GM21423 (cell line): ENCODE data around the gene SNX19.
"Not testable (repeated sequence)": the region's sequence is repeated elsewhere in the genome, so short reads cannot be mapped to it uniquely, and the experiment has no call there.

Source experiments
- ATAC-seq: cut with Tn5 transposase; IDR thresholded peaks from one replicate; pipeline ENCODE4 v1.9.1; 2021; ENCODE audit warnings: mild to moderate bottlenecking, moderate library complexity; ENCODE audit not compliant: unreplicated experiment

The SNX19 gene

DNA sequence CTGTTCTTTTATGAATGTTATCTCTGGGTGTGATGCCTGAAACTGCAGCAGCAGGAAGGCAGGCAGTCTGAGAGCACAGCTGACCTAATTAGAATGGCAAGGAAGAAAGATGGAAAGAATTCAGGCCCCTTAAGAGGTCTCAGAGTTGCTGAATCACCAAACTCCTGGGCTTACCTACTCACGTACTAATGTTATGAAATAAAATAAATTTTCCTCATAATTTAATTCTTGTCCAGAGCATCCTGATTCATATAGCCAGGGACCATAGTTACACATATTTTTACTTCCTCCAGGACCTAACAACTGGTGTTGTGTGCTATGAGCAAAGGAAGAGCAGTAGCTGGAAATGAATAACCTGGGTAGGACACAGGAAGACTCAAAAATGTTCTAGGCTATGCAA lies 41.9 kb downstream of the SNX19 start:
- no peak for ATAC-seq

DNA sequence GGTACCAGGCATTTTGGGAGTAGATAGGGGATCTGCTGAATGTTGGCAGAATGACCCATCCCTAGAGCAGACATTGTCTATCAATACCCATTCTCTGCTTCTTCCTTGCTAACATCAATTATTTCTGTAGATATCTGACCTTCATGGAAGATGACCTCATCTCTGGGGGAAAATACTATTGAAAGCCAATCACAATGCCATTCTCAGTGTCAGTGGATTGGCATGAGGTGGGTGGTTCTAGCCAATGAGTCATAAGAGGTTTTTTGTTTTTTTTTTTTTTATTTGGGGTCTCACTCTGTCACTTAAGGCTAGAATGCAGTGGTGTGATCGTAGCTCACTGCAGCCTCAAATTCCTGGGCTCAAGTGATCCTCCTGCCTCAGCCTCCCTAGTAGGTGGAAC lies 42.5 kb downstream of the SNX19 start:
- no peak for ATAC-seq

DNA sequence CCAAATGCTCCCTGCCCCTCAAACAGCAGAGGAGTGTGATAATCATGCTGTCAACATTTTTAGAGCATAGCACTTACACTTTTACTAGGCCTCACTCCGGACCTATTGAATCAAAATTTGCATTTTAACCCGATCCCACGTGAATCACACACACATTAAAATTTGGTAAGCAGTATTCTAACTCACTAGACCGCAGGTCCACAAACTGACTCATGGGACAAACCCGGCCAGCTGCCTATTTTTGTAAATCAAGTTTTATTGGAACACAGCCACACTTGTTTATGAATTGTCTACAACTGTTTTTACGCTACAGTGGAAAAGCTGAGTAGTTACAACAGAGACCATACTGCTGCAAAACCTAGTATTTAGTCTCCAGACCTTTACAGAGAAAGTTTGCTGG lies 43.3 kb downstream of the SNX19 start:
- no peak for ATAC-seq

DNA sequence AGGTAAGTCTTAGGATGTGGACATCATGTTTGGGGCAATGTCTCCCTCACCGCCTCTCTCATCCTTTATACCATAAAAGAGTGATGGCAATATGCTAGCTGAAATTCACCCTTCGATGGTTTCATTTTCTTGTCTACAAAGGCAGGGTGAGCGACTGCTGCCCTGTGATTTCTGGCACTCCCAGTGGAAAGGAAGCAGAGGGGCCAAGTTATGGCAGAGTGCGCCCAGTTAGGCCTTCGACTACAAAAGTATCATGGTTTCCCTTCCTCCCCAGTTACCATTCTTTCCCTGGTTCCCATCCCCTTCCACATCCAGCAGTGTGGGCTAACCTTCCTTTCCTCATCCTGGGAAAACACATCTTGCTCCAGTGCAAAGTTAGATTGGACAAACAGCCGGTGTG lies 43.8 kb downstream of the SNX19 start:
- no peak for ATAC-seq

DNA sequence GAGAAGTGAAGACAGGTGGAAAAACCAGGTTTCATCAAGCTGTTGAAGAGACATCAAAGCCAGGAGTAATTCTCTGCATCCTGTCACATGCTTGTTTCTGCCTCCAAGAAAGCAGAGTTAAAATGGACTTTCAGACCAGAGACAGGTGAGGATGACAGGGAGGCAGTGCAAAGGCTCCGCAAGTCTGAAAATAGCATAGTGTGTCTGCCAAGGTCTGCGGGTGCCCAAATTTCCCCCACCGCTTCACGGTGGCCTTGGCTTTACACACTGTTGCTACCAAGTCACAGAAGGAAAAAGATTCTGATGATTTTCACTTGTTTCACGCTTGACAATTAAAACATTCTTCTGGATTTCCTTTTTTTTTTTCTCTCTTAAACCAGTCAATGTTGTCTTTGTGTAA lies 44.2 kb downstream of the SNX19 start:
- ATAC-seq = no peak

DNA sequence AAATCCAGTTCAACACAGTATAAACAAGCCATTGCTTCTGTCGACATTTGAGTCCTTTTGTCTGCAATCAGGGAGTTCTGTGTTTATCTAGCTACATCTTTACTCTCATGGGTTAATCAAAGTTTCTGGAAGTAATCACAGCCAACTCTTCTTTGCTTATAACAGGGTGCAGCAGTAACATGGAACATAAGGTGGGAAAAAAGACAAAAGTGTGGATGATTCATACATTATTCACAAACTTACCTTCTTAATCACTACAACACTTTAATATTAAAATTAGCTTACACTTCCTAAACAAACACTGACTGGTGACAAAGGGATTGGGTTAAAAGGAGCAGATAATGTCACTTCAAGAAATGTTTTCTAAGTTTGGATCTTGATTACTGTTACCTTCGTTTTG lies 44.7 kb downstream of the SNX19 start:
- no peak for ATAC-seq

DNA sequence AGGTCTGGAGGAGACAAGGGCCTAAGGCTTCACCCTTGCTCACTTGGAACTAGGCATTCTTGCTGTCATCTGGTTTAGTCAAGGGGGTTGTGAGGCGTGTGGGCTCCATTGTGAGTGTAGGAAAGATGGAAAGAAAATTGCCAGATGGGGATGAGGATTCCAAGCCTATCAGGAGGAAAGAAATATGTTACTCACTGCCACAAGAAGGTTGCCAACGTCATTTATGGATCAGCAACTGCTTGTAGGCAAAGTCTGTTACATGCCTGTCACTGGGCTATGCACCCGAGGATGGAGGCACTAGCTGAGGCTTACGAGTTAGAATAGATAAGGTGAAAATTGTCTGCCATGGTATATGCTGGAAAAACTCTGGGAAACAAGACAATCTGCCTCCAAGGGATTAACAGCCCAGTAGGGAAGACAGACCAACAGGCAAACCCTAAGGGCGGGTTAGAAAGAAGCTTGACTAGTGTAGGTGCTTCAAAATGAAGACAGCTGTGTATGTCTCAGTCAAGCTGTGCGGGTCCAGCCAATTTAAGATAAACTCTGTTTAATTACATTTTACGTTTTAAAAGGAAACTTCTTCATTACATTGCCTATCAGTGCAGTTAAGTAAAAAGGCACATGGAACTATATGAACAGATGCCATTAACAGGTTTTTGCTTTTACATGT lies 47.4 kb downstream of the SNX19 start:
- no peak for ATAC-seq

DNA sequence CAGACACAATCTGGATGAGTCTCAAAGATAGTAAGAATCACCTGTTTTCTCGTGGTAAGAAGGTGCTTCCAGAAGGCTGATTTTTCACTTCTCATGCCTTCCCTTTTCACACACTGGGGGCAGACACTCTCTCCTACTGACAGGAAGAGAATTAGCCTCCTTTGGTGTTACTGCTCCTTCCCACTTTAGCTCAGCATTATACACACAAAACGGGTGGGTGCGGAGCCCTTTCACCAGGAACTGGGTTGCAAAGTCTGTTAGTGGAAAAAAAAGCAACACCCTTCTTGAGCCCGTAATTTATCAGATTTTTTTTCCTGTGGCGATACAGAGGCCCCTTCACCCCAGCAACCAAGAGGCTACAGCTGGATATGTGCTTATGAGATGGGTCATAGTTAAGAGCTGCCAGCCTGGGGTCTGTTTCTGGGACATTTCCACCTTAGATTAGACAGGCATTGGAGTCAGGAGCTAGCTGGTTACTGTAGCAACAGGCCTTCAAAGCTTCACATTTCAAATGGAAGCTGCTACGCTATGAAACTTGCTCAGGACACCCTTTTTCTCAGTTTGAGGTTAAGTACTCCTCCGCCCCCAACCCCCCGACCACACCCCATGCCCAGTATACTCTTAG lies 48.1 kb downstream of the SNX19 start:
- no peak for ATAC-seq

DNA sequence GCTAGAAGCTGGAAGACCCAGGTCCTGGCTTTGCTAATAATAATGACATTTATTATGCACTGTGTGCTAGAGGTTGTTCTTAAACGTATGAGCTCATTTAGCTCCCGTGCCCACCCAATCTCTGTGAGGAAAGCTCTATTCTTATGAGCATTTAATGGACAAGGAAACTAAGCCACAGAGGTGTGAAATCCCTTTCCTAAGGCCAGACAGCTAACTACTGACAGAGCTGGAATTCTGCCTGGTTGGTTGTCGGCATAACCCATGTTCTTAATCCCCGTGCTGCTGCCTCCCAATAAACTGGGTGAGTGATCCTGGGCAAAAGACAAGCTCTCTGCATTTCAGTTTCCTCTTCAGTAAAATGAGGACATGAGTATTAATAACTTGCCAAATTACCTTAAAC lies 49.4 kb downstream of the SNX19 start:
- no peak for ATAC-seq

DNA sequence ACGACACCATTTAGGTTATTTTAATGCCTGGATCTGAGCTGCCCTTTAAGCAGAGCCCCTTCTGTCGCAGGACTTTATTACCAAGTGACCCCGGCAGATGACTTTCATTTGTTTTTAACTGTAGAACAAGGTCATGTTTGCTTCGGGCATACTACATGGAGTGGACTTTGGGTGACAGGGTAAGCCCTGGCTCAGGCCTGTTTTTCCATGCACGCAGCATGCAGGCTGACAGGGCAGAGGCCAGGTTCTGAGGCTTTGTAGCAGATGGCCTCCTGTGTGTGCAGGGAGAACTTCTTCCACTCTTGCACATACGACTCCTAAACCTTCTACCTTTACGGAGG lies 50.5 kb downstream of the SNX19 start:
- ATAC-seq = no peak

DNA sequence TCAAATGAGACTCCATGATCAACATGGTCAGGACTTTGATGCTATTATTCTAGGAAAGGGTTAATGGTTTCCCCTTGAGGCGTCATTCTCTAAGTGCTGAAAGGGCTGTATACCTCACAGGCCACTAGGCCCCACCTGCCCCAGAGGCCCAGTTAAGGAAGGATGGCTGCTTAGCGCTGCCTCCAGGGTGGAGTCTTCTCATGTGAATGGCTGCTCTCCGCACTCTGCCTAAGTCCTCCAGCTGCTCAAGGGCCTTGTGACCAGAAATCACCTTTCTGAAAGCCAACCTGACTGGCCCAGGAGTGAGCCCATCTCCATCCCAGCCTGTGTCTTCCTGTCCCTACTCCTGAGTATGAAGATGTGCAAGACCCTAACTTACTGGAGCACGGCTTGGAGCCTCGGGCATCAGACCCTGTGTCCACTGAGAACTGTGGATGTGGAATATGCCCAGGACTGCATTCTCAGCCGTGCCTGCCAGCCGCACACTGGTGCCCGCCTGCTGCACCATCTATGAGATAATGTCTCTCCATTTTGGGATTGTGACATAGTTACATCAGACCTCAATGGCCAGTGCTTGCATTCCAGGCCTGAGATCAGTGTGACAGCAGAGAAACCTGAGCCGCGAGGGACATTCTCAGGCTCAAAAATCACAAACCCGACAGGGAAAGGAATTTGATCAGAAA lies 51.0 kb downstream of the SNX19 start:
- no peak for ATAC-seq

DNA sequence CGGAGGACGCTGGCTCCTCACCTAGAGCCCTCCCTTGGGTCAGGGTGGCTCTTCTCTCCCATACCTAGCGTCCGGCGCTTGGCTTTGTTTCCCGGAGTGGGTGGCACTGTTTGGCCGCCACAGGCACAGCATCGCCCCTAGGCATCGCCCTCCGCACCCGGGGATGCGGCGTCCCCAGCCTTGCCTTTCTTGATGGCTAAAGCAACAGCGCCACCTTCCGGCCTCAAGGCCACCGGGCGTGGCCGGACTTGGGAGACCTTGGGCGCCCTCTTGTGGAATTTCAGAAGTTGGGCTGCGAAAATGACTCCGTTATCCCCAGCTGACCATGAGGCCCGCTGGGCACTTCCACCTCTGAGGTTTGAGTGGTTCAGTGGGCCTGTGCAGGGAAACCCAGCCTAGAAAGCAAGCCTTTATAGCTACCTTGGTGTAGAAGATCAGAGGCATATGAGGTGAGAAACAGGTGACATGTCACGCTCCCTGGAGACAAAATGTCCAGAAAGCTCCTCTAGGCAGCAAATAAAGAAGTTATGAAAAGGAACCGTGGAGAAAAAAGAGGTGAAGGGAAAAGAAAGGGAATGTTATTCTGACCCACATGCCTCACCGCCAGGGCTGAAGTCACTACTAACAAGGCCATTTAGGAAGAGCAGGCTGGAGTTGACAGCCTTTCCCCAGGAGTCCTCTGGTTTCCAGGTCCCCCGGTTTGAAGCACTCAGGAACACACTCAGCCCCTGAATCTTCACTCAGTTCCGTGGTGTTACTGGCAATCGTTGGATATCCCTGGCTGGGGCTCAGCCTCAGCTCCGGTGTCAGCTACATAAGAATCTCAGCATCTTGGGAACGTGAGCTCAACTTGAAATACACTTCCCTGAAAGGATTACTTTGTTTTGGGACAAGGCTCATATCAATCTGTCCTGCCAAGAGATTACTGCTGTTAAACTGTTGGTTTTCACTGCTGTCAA lies 54.1 kb downstream of the SNX19 start:
- ATAC-seq = peak; percentile 82

DNA sequence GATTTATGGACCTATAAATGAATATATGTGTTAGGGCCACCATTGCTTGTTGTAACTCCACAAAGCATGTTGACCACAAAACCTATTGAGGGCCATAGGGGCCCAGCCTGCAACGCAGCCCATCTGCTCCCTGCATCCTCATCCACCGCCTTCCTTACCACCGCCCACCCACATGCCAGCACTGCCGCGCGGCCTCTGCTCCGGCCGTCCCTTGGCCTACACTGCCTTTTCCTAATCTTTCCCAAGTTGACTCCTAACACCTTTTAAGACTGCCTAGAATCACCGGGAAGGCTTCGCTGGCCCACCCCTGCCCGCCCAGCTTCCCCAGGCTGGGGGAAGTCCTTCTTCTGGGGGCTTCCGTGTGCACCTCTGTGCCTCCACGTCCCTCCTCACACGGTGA lies 55.0 kb downstream of the SNX19 start:
- no peak for ATAC-seq

DNA sequence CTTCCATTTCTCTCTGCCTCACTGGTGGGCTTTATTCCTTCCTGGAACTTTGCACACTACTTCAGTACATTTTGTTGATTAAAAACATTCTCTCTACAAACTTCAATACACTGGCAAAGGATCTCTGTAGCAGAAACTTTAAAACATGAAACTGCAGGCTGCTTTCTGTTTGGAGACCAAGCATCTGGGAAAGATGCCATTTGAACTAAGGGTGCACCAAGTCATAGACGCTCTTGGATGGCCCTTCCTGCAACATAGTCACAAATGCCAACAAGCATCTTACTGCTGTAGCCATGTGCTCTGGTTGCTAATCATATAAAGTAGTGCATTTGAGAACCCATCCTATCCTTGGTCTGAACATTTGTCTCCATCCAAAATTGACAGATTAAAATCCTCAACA lies 56.4 kb downstream of the SNX19 start:
- no peak for ATAC-seq

DNA sequence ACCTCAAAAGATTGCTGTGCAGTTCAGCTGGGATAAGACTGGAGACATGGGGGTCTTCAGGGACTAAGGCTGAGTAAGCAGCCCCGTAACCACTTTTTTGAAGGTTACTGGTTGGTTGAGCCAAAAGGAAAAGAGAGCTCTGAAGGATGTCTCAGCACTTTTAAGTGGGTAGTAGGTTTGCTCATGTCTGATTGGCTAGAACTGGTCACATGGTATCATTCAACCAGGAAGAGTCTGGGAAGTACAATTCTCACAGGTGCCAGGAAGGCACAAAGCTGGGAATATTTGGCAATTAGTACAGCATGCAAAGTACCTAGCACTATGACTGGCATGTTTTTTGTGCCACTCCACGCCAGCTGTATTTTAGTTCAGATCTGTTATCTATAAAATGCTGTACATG lies 58.1 kb downstream of the SNX19 start:
- no peak for ATAC-seq

DNA sequence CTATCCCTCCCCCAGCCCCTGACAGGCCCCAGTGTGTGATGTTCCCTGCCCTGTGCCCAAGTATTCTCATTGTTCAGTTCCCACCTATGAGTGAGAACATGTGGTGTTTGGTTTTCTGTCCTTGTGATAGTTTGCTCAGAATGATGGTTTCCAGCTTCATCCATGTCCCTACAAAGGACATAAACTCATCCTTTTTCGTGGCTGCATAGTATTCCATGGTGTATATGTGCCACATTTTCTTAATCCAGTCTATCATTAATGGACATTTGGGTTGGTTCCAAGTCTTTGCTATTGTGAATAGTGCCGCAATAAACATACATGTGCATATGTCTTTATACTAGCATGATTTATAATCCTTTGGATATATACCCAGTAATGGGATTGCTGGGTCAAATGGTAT lies 60.6 kb downstream of the SNX19 start:
- not testable (repeated sequence) for ATAC-seq

DNA sequence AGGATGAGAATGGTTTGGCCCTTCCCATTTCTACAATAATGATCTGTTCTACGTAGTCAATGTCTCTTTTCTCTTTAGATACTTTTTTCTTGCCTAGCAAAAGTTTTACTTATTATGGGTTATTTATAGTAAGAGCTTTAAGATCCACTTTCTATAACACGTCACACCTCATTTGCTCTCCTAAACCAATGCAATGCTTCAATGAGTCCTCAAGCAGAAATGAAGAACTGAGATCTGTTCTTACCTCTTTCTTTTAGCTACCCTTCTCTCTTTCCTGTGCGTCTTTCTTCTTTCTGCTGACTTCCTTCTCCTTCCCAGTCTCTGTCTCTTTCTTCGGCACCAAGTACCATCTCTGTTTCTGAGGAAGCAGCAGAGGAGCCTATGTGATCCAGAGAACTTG lies 61.8 kb downstream of the SNX19 start:
- ATAC-seq = no peak

DNA sequence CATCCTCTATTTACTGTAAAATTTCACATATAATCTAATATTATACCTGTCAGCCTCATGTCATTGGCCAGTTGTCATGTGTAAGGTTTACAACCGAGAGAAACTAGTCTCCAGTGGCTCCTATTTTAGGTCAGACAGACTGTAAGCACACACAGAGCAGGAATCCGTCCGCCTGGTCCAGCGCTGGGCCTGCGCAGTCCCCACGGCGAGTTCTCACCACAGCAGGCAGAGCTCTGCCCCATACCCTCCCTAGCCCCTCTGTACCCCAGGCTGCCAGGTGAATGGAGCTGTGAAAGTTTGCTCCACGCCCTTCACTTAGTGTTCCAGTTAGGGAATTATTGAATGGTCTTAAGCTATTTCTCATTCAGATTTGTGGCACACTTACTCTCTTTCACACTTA lies 63.7 kb downstream of the SNX19 start:
- no peak for ATAC-seq

DNA sequence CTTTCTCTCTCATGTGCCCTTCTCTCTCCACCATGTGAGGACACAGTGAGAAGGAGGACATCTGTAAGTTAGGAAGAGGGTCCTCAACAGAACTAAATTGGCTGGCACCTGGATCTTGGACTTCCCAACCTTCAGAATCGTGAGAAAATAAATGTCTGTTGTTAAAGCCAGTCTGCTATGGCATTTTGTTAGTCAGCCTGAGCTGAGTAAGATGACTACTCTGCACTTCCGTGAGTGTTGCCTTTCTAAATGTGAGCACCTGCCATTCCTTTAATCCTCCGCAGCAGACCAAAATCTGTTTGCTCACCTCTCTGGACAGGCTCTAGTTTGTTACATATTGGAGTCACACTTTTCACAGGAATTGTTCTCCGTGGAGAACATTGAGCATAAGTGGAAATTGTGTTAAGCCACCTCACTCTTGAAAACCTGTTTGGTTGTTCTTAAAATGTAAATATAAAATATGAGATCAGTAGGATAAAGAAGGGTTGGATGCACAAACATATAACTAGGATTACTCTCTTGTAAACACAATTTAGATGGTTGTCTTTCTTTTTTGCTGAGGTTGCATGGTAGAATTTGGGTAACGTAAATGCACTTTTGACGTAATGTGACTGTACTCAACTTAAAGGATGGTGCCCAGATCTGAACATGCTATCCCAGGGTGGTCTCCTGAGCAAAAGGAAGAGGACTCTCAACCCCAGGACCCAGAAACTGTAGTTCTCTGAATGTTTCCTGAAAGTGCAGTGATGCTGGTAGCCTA lies 65.9 kb downstream of the SNX19 start:
- no peak for ATAC-seq

DNA sequence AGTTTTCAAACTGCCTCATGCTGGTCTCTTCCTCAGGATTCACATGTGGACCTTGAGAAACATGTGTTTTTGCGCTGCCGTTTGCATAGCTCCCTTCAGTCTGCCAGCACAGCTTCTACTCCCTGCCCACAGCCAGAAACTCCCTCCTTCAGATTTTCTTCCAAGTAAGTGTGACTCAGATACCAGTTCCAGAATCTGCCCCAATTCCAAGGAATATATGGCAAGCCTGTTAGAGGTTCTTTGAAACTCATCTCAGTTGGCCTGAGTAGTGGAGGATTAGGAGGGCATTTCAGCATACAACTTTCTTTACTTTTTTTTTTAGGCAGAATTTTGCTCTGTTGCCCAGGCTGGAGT lies 67.1 kb downstream of the SNX19 start:
- no peak for ATAC-seq
